ENCODE data around the gene FOXP1. TPM values are rescaled to one million over a fixed set of nuclear protein-coding genes. Genes with fewer than 3 reads are reported as not detected.

The FOXP1 gene
- total RNA-seq, 1 donor from 2014 or later, result 27.3 TPM

GRCh38 chr3:71053495-71053894, 530.0 kb downstream of the FOXP1 start:
- no peak overlapping the region for H3K4me3 ChIP-seq
- H3K27ac Mint-ChIP-seq, result no peak overlapping the region
- H2AFZ ChIP-seq (replicated peaks), result no peak overlapping the region
- H3K27me3 Mint-ChIP-seq (ENCODE audit: insufficient read depth, low read depth), result no peaks in the 10 kb centered on the region
- H3K4me2 ChIP-seq, result no peak overlapping the region
- no peaks in the 10 kb centered on the region for H3K27me3 ChIP-seq
- no peaks in the 10 kb centered on the region for H3K36me3 Mint-ChIP-seq
- no peak for TF ChIP-seq EZH2 (IDR thresholded peaks at IDR 0.05)
- TF ChIP-seq, protein P1, sequence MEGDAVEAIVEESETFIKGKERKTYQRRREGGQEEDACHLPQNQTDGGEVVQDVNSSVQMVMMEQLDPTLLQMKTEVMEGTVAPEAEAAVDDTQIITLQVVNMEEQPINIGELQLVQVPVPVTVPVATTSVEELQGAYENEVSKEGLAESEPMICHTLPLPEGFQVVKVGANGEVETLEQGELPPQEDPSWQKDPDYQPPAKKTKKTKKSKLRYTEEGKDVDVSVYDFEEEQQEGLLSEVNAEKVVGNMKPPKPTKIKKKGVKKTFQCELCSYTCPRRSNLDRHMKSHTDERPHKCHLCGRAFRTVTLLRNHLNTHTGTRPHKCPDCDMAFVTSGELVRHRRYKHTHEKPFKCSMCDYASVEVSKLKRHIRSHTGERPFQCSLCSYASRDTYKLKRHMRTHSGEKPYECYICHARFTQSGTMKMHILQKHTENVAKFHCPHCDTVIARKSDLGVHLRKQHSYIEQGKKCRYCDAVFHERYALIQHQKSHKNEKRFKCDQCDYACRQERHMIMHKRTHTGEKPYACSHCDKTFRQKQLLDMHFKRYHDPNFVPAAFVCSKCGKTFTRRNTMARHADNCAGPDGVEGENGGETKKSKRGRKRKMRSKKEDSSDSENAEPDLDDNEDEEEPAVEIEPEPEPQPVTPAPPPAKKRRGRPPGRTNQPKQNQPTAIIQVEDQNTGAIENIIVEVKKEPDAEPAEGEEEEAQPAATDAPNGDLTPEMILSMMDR (IDR thresholded peaks at IDR 0.05), result no peak
- TF ChIP-seq EZH2phosphoT487 (IDR thresholded peaks at IDR 0.05), result no peak
- no peak overlapping the region for H3K4me3 Mint-ChIP-seq
- H3K9ac ChIP-seq, result no peak overlapping the region
- H3F3A ChIP-seq (ENCODE audit: low read depth), result peaks cover 21% of the 10 kb centered on the region
- no peak for DNase-seq (ENCODE audit: low spot score)
- H3K27ac ChIP-seq, result no peak overlapping the region
- no peaks in the 10 kb centered on the region for H3K9me3 Mint-ChIP-seq
- no peaks in the 10 kb centered on the region for H3K36me3 ChIP-seq
- peaks cover 80% of the 10 kb centered on the region for H3K4me1 Mint-ChIP-seq
- H3K9me3 ChIP-seq (ENCODE audit: low read depth), result no peaks in the 10 kb centered on the region
- H4K20me1 ChIP-seq (ENCODE audit: low read depth), result peaks cover 22% of the 10 kb centered on the region
- H3K4me1 ChIP-seq, result peaks cover 33% of the 10 kb centered on the region
- peaks cover 26% of the 10 kb centered on the region for H3K79me2 ChIP-seq (ENCODE audit: low read depth)

- Histone ChIP-seq H3K36me3 (no peaks in the 10 kb centered on the region), H3K9ac (no peak overlapping the region), H3K79me2 (ENCODE audit: low read depth) (peaks cover 19% of the 10 kb centered on the region), H3K4me1 (peaks cover 41% of the 10 kb centered on the region), H3K4me2 (no peak overlapping the region), H3K4me3 (no peak overlapping the region), H3F3A (ENCODE audit: low read depth) (peaks cover 21% of the 10 kb centered on the region), H3K27me3 (no peaks in the 10 kb centered on the region), H4K20me1 (ENCODE audit: low read depth) (peaks cover 28% of the 10 kb centered on the region), H3K9me3 (ENCODE audit: low read depth) (no peaks in the 10 kb centered on the region), H2AFZ (replicated peaks) (no peak overlapping the region), H3K27ac (no peak overlapping the region)
- no peaks in the 10 kb centered on the region for H3K27me3 Mint-ChIP-seq (ENCODE audit: insufficient read depth, low read depth)
- no peaks in the 10 kb centered on the region for H3K9me3 Mint-ChIP-seq
- H3K4me3 Mint-ChIP-seq, result no peak overlapping the region
- H3K4me1 Mint-ChIP-seq, result peaks cover 86% of the 10 kb centered on the region
- no peak for DNase-seq (ENCODE audit: low spot score)
- no peaks in the 10 kb centered on the region for H3K36me3 Mint-ChIP-seq
- H3K27ac Mint-ChIP-seq, result no peak overlapping the region
- TF ChIP-seq, protein P1 (IDR thresholded peaks at IDR 0.05), result no peak
- TF ChIP-seq EZH2phosphoT487 (IDR thresholded peaks at IDR 0.05) (no peak), EZH2 (IDR thresholded peaks at IDR 0.05) (no peak)
These were observed 530.8 kb downstream of the FOXP1 start for GRCh38 chr3:71052716-71053115.

GRCh38 chr3:71051893-71052687, 531.4 kb downstream of the FOXP1 start:
- Mint-ChIP-seq H3K4me1 (peaks cover 88% of the 10 kb centered on the region), H3K9me3 (no peaks in the 10 kb centered on the region), H3K36me3 (no peaks in the 10 kb centered on the region), H3K4me3 (no peak overlapping the region), H3K27ac (no peak overlapping the region), H3K27me3 (ENCODE audit: insufficient read depth, low read depth) (no peaks in the 10 kb centered on the region)
- H3K27ac ChIP-seq, result no peak overlapping the region
- H3K4me3 ChIP-seq, result no peak overlapping the region
- H3K4me2 ChIP-seq, result no peak overlapping the region
- peaks cover 21% of the 10 kb centered on the region for H3F3A ChIP-seq (ENCODE audit: low read depth)
- no peak overlapping the region for H2AFZ ChIP-seq (replicated peaks)
- H4K20me1 ChIP-seq (ENCODE audit: low read depth), result peaks cover 30% of the 10 kb centered on the region
- no peak for TF ChIP-seq EZH2phosphoT487 (IDR thresholded peaks at IDR 0.05)
- no peak for TF ChIP-seq EZH2 (IDR thresholded peaks at IDR 0.05)
- TF ChIP-seq, protein P1 (IDR thresholded peaks at IDR 0.05), result no peak
- no peaks in the 10 kb centered on the region for H3K9me3 ChIP-seq (ENCODE audit: low read depth)
- no peak for DNase-seq (ENCODE audit: low spot score)
- H3K4me1 ChIP-seq, result peaks cover 47% of the 10 kb centered on the region
- peaks cover 14% of the 10 kb centered on the region for H3K79me2 ChIP-seq (ENCODE audit: low read depth)
- H3K27me3 ChIP-seq, result no peaks in the 10 kb centered on the region
- no peak overlapping the region for H3K9ac ChIP-seq
- H3K36me3 ChIP-seq, result no peaks in the 10 kb centered on the region

All from neural progenitor cell (in vitro differentiated cells).